HepG2 (cell line): ENCODE data around the gene GRHPR. TPM values are rescaled to one million over a fixed set of nuclear protein-coding genes. Genes with fewer than 3 reads are reported as not detected.

Experiments used
- ARID2 ChIP-seq: sonication (generic); formaldehyde crosslinking; IDR thresholded peaks from 2 replicates; pipeline ENCODE4 v1.8.1; 2022; ENCODE audit warnings: mild to moderate bottlenecking, missing genetic modification reagents, borderline replicate concordance
- ATF7-NPFF ChIP-seq: sonication (generic); formaldehyde crosslinking; IDR thresholded peaks from 2 replicates; pipeline ENCODE4 v1.8.1; 2023; ENCODE audit warnings: mild to moderate bottlenecking, low read depth, missing genetic modification reagents, moderate library complexity
- BCL6 ChIP-seq: IDR thresholded peaks from 2 replicates; pipeline ENCODE4 v1.6.1; 2016; ENCODE audit warnings: missing genetic modification reagents, missing compliant biosample characterization
- CENPT ChIP-seq: sonication (generic); formaldehyde crosslinking; IDR thresholded peaks from 2 replicates; pipeline ENCODE4 v1.8.0; 2022; ENCODE audit warnings: low read depth, mild to moderate bottlenecking, moderate library complexity, missing genetic modification reagents
- GABPA ChIP-seq, 2 experiments: IDR thresholded peaks; 2 replicates each; pipeline ENCODE4 v1.6.1; 2011 to 2016; ENCODE audit warnings: low read depth in 2 of 2, low read length in 1 of 2, missing biosample characterization in 1 of 2, missing genetic modification characterization in 1 of 2
- LCORL ChIP-seq, 2 experiments: fragments of 450-650 bp in 1 of 2; sonication (generic) in 1 of 2; formaldehyde crosslinking in 1 of 2; IDR thresholded peaks; 2 replicates each; pipeline versions ENCODE4 v1.5.0 to v1.6.1; 2017 to 2020; ENCODE audit warnings: antibody characterized with exemption in 1 of 2, missing genetic modification reagents in 1 of 2
- MEF2D ChIP-seq: sonication (generic); formaldehyde crosslinking; IDR thresholded peaks from 2 replicates; pipeline ENCODE4 v1.5.1; 2020; ENCODE audit warnings: mild to moderate bottlenecking, missing genetic modification reagents
- RBM22 ChIP-seq: fragments of 200-400 bp; formaldehyde crosslinking; optimal IDR thresholded peaks from 2 replicates; pipeline ENCODE3; 2017; ENCODE audit warnings: mild to moderate bottlenecking, low read length, moderate library complexity
- RNF219 ChIP-seq: sonication (generic); formaldehyde crosslinking; IDR thresholded peaks from 2 replicates; pipeline ENCODE4 v1.5.0; 2020; ENCODE audit warnings: mild to moderate bottlenecking, missing genetic modification reagents
- SIN3A ChIP-seq: IDR thresholded peaks from 2 replicates; pipeline ENCODE4 v1.6.1; 2011; ENCODE audit warnings: low read depth, mild to moderate bottlenecking, control low read depth, low read length, borderline replicate concordance
- SMAD1 ChIP-seq: sonication (generic); formaldehyde crosslinking; IDR thresholded peaks from 2 replicates; pipeline ENCODE4 v1.4.0; 2020; ENCODE audit warnings: missing genetic modification reagents, low read depth, mild to moderate bottlenecking, borderline replicate concordance
- SP2 ChIP-seq: sonication (generic); formaldehyde crosslinking; IDR thresholded peaks from 2 replicates; pipeline ENCODE4 v1.5.1; 2020; ENCODE audit warnings: mild to moderate bottlenecking, missing genetic modification reagents
- U2AF1 ChIP-seq: fragments of 200-400 bp; formaldehyde crosslinking; optimal IDR thresholded peaks from 2 replicates; pipeline ENCODE3; 2017; ENCODE audit warnings: mild to moderate bottlenecking, low read depth, low read length
- ZFX ChIP-seq: sonication (generic); formaldehyde crosslinking; IDR thresholded peaks from 2 replicates; pipeline ENCODE4 v1.4.0; 2020; ENCODE audit warnings: mild to moderate bottlenecking, low read depth, missing genetic modification reagents, moderate library complexity
- ZNF101 ChIP-seq: sonication (generic); formaldehyde crosslinking; IDR thresholded peaks from 2 replicates; pipeline ENCODE4 v1.4.0; 2020; ENCODE audit warnings: mild to moderate bottlenecking, low read depth, missing genetic modification reagents, borderline replicate concordance
- ZNF317 ChIP-seq: sonication (generic); formaldehyde crosslinking; IDR thresholded peaks from 2 replicates; pipeline ENCODE4 v1.5.0; 2020; ENCODE audit warnings: mild to moderate bottlenecking, missing genetic modification reagents
- ZNF496 ChIP-seq: sonication (generic); formaldehyde crosslinking; IDR thresholded peaks from 2 replicates; pipeline ENCODE4 v1.8.1; 2023; ENCODE audit warnings: mild to moderate bottlenecking, moderate library complexity, missing genetic modification reagents; ENCODE audit not compliant: insufficient replicate concordance
- ZNF597 ChIP-seq: sonication (generic); formaldehyde crosslinking; IDR thresholded peaks from 2 replicates; pipeline ENCODE4 v1.5.0; 2020; ENCODE audit warnings: missing genetic modification reagents
- polyA plus RNA-seq, 8 experiments: library from polyadenylated mRNA; depleted of rRNA in 3 of 8; stranded (reverse) in 7 of 8; unstranded in 1 of 8; fragments of >200 nt; fragmentation: Illumina TruSeq in 4 of 8; extraction: Trizol in 4 of 8; gene quantifications; 2 replicates each; pipeline versions ENCODE4 v1.2.1 to v1.2.3, GENCODE V29; 2011 to 2016; ENCODE audit warnings: low read depth in 4 of 8, missing spikeins in 1 of 8, mixed read lengths in 1 of 8; ENCODE audit not compliant: insufficient read depth in 1 of 8
- total RNA-seq, 5 experiments: library from RNA; depleted of rRNA; stranded (reverse); fragments of >200 nt; fragmentation: Illumina TruSeq; extraction: Trizol; gene quantifications; 2 replicates each; pipeline ENCODE4 v1.2.3, GENCODE V29; 2016; ENCODE audit warnings: low read depth in 1 of 5
- TF ChIP-seq, protein P1 (sequence below): sonication (generic); formaldehyde crosslinking; IDR thresholded peaks from 2 replicates; pipeline ENCODE4 v1.4.0; 2020; ENCODE audit warnings: mild to moderate bottlenecking, missing genetic modification reagents
- TF ChIP-seq, protein P2 (sequence below): sonication (generic); formaldehyde crosslinking; IDR thresholded peaks from 2 replicates; pipeline ENCODE4 v1.5.0; 2020; ENCODE audit warnings: missing genetic modification reagents
- TF ChIP-seq, protein P3 (sequence below): sonication (generic); formaldehyde crosslinking; IDR thresholded peaks from 2 replicates; pipeline ENCODE4 v1.5.0; 2020; ENCODE audit warnings: missing genetic modification reagents, mild to moderate bottlenecking, borderline replicate concordance
- TF ChIP-seq, protein P4 (sequence below): sonication (generic); formaldehyde crosslinking; IDR thresholded peaks from 2 replicates; pipeline ENCODE4 v1.4.0; 2020; ENCODE audit warnings: missing genetic modification reagents, mild to moderate bottlenecking, borderline replicate concordance

The GRHPR gene
- total and polyA plus RNA-seq, 2 of the 13 experiments (the other 11 are each of a cell fraction or from before 2014, with no cell fraction given), result 113 to 115 TPM

- TF ChIP-seq LCORL (IDR thresholded peaks at IDR 0.05) (no peak), LCORL (CRISPR knock-in tag; IDR thresholded peaks at IDR 0.05) (no peak; the same call in 1 of the 2 replicates), SMAD1 (CRISPR knock-in tag) (no peak), BCL6 (CRISPR knock-in tag) (no peak), U2AF1 (no peak), RBM22 (no peak), GABPA (IDR thresholded peaks at IDR 0.05; ENCODE audit: low read depth, low read length) (no peak), GABPA (CRISPR knock-in tag; IDR thresholded peaks at IDR 0.05; ENCODE audit: low read depth) (no peak), SIN3A (no peak; the same call in none of the 2 replicates), MEF2D (CRISPR knock-in tag) (no peak), ZNF101 (CRISPR knock-in tag) (no peak), ZNF496 (CRISPR knock-in tag) (no peak), ARID2 (CRISPR knock-in tag) (no peak), RNF219 (no peak), CENPT (CRISPR knock-in tag) (no peak), SP2 (no peak), ZFX (peak; percentile 25; the same call in 1 of the 2 replicates), ATF7-NPFF (0 out of 2 replicates have a peak, but pooled peaks have one; percentile 39), ZNF317 (no peak), ZNF597 (no peak)
- TF ChIP-seq, protein P1, sequence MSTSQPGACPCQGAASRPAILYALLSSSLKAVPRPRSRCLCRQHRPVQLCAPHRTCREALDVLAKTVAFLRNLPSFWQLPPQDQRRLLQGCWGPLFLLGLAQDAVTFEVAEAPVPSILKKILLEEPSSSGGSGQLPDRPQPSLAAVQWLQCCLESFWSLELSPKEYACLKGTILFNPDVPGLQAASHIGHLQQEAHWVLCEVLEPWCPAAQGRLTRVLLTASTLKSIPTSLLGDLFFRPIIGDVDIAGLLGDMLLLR (CRISPR knock-in tag), result no peak
- TF ChIP-seq, protein P2, sequence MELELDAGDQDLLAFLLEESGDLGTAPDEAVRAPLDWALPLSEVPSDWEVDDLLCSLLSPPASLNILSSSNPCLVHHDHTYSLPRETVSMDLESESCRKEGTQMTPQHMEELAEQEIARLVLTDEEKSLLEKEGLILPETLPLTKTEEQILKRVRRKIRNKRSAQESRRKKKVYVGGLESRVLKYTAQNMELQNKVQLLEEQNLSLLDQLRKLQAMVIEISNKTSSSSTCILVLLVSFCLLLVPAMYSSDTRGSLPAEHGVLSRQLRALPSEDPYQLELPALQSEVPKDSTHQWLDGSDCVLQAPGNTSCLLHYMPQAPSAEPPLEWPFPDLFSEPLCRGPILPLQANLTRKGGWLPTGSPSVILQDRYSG (CRISPR knock-in tag), result no peak
- TF ChIP-seq, protein P3, sequence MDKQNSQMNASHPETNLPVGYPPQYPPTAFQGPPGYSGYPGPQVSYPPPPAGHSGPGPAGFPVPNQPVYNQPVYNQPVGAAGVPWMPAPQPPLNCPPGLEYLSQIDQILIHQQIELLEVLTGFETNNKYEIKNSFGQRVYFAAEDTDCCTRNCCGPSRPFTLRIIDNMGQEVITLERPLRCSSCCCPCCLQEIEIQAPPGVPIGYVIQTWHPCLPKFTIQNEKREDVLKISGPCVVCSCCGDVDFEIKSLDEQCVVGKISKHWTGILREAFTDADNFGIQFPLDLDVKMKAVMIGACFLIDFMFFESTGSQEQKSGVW (CRISPR knock-in tag), result no peak
- TF ChIP-seq, protein P4, sequence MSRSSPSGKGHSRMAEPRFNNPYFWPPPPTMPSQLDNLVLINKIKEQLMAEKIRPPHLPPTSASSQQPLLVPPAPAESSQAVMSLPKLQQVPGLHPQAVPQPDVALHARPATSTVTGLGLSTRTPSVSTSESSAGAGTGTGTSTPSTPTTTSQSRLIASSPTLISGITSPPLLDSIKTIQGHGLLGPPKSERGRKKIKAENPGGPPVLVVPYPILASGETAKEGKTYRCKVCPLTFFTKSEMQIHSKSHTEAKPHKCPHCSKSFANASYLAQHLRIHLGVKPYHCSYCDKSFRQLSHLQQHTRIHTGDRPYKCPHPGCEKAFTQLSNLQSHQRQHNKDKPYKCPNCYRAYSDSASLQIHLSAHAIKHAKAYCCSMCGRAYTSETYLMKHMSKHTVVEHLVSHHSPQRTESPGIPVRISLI (CRISPR knock-in tag), result no peak
Observed at GRCh38 chr9:37466037-37466709, 43.7 kb downstream of the GRHPR start (continued).
